A673 (cell line): ENCODE data around the gene CCNB1.
"Not testable (repeated sequence)": the region's sequence is repeated elsewhere in the genome, so short reads cannot be mapped to it uniquely, and the experiment has no call there.

Experiments
- CTCF ChIP-seq: fragments of 300-800, 200-600 bp; sonication (generic); conservative IDR thresholded peaks from 2 replicates; pipeline ENCODE4 v1.5.1; 2017; ENCODE audit warnings: low read depth, mild to moderate bottlenecking, antibody characterized with exemption, low read length, moderate library complexity, mixed read lengths
- EZH2 ChIP-seq: fragments of 200-600 bp; sonication (generic); IDR thresholded peaks from 2 replicates; pipeline ENCODE4 v1.6.1; 2017; ENCODE audit warnings: borderline replicate concordance, low read depth, mild to moderate bottlenecking, mixed read lengths, antibody characterized with exemption, low read length; ENCODE audit not compliant: poor library complexity, severe bottlenecking

GRCh38 chr5:69137208-69137607, 29.7 kb upstream of the CCNB1 start:
- not testable (repeated sequence) for TF ChIP-seq CTCF, EZH2
